GM12878 (cell line): ENCODE data around the gene POU2AF1. TPM values are rescaled to one million over a fixed set of nuclear protein-coding genes. Genes with fewer than 3 reads are reported as not detected.
A peak's percentile ranks its signal among the peaks of the same experiment; 100 is the strongest.

ENCODE experiments used
- ATAC-seq: fragments of 200-7000 bp; cut with Tn5 transposase; 3 replicates; pipeline ENCODE4 v1.9.1; 2020; ENCODE audit warnings: mild to moderate bottlenecking, moderate library complexity
- BruUV-seq: library from RNA; stranded (reverse); fragments of 400-500 nt; replicated peaks from 2 replicates; lab custom pipeline; 2021; lab: Mats Ljungman, UMichigan
- CTCF ChIA-PET: fragments of 300-600 bp; sonication (Branson Sonifier 250); formaldehyde crosslinking; extraction: SDS; loops from one replicate; lab custom pipeline; 2021; ENCODE audit warnings: inconsistent platforms; lab: Yijun Ruan, JAX
- POLR2A ChIA-PET: fragments of 350-600 bp; formaldehyde crosslinking; extraction: SDS; loops from one replicate; lab custom pipeline; 2021; ENCODE audit warnings: inconsistent platforms; lab: Charles Lee
- RAD21 ChIA-PET: fragments of 300-600 bp; sonication (Branson Sonifier 250); formaldehyde crosslinking; loops from one replicate; lab custom pipeline; 2023; ENCODE audit warnings: antibody characterized with exemption; ENCODE audit not compliant: unreplicated experiment; lab: Charles Lee
- SMC1A ChIA-PET: fragments of 300-600 bp; sonication (Branson Sonifier 250); formaldehyde crosslinking; loops from one replicate; lab custom pipeline; 2023; ENCODE audit not compliant: unreplicated experiment, uncharacterized antibody; lab: Charles Lee
- DNase-seq: peaks from one replicate; pipeline ENCODE4 v3.0.0-alpha.2; 2011; ENCODE audit warnings: low read depth, low spot score
- FAIRE-seq: peaks from 3 replicates; lab custom pipeline; 2011; peaks lifted over from hg19 to GRCh38; lab: Jason Lieb, UNC
- H2AFZ ChIP-seq: 2 replicates; pipeline ENCODE4 v1.6.0; 2011; ENCODE audit warnings: low read depth, low read length, control low read depth; ENCODE audit not compliant: control insufficient read depth
- H3K27ac ChIP-seq: 2 replicates; pipeline ENCODE4 v1.5.1; 2011; ENCODE audit warnings: control low read depth; ENCODE audit not compliant: control insufficient read depth, insufficient read depth
- H3K27me3 ChIP-seq, 2 experiments: replicated peaks in 1 of 2; 2 replicates each; pipeline versions ENCODE4 v1.6.0 to v1.6.1; 2011; ENCODE audit warnings: low read length in 1 of 2; ENCODE audit not compliant: control insufficient read depth in 2 of 2, insufficient read depth in 2 of 2
- H3K36me3 ChIP-seq, 2 experiments: 2 replicates each; pipeline ENCODE4 v1.5.1; 2011; ENCODE audit warnings: low read length in 1 of 2; ENCODE audit not compliant: control insufficient read depth in 2 of 2, insufficient read depth in 2 of 2
- H3K4me1 ChIP-seq: 2 replicates; pipeline ENCODE4 v1.6.1; 2011; ENCODE audit warnings: mild to moderate bottlenecking, low read length, moderate library complexity, mixed read lengths; ENCODE audit not compliant: control insufficient read depth, insufficient read depth
- H3K4me2 ChIP-seq: 2 replicates; pipeline ENCODE4 v1.6.0; 2011; ENCODE audit warnings: control low read depth; ENCODE audit not compliant: control insufficient read depth, insufficient read depth
- H3K4me3 ChIP-seq: fragments of 200-600 bp; sonication (generic); 2 replicates; pipeline ENCODE4 v1.5.1; 2016
- H3K79me2 ChIP-seq: 2 replicates; pipeline ENCODE4 v1.6.0; 2011; ENCODE audit warnings: low read length; ENCODE audit not compliant: control insufficient read depth, insufficient read depth
- H3K9ac ChIP-seq: 2 replicates; pipeline ENCODE4 v1.8.0; 2011; ENCODE audit warnings: low read length, control low read depth, mixed read lengths; ENCODE audit not compliant: control insufficient read depth, insufficient read depth
- H3K9me3 ChIP-seq: replicated peaks from 3 replicates; pipeline ENCODE4 v1.5.1; 2011; ENCODE audit warnings: mild to moderate bottlenecking, low read length; ENCODE audit not compliant: control insufficient read depth, insufficient read depth
- H4K20me1 ChIP-seq: 2 replicates; pipeline ENCODE4 v1.6.0; 2011; ENCODE audit not compliant: control insufficient read depth, insufficient read depth
- HCFC1 ChIP-seq: fragments of 150-350 bp; IDR thresholded peaks from 2 replicates; pipeline ENCODE4 v1.6.1; 2014; ENCODE audit warnings: low read length
- HDAC6 ChIP-seq: fragments of 200-600 bp; sonication (generic); IDR thresholded peaks from one replicate; pipeline ENCODE4 v1.8.0; 2017; ENCODE audit warnings: antibody characterized with exemption; ENCODE audit not compliant: unreplicated experiment
- MEF2B ChIP-seq: fragments of 450-650 bp; IDR thresholded peaks from 2 replicates; pipeline ENCODE4 v1.6.1; 2018; ENCODE audit warnings: mild to moderate bottlenecking, moderate library complexity; ENCODE audit not compliant: partially characterized antibody, poor library complexity, severe bottlenecking
- MTA3 ChIP-seq: IDR thresholded peaks from 2 replicates; pipeline ENCODE4 v1.6.1; 2012; ENCODE audit warnings: low read length, inconsistent platforms, borderline replicate concordance
- NR2C2 ChIP-seq: IDR thresholded peaks from 2 replicates; pipeline ENCODE4 v1.6.1; 2011; ENCODE audit warnings: borderline replicate concordance, low read depth; ENCODE audit not compliant: control insufficient read depth, insufficient read length
- NR2F1 ChIP-seq: fragments of 450-650 bp; conservative IDR thresholded peaks from 2 replicates; pipeline ENCODE4 v1.6.1; 2017; ENCODE audit warnings: mild to moderate bottlenecking
- POLR2A ChIP-seq: IDR thresholded peaks from 2 replicates; pipeline ENCODE4 v1.6.1; 2011; ENCODE audit warnings: low read depth, mild to moderate bottlenecking, low read length
- POLR2AphosphoS5 ChIP-seq: IDR thresholded peaks from 2 replicates; pipeline ENCODE4 v1.6.1; 2011; ENCODE audit warnings: mild to moderate bottlenecking, low read length, inconsistent platforms
- SMC3 ChIP-seq: IDR thresholded peaks from 2 replicates; pipeline ENCODE4 v1.6.1; 2011; ENCODE audit warnings: low read length, improper control_type of control experiment, borderline replicate concordance
- WGBS: methylation state at CpG from one replicate; pipeline ENCODE4 v1.1.6; 2016; ENCODE audit warnings: low lambda C conversion rate; ENCODE audit not compliant: insufficient replicate concordance, insufficient coverage; ENCODE audit errors: missing lambda C conversion rate; 5-methylcytosine and 5-hydroxymethylcytosine counted together
- in situ Hi-C: fragments of 300-500 bp; cut with MboI; formaldehyde crosslinking; loops from 9 replicates; pipeline ENCODE4 v1.14.3; 2018; ENCODE audit warnings: mixed read lengths
- intact Hi-C: fragments of 100-400 bp; cut with micrococcal nuclease; formaldehyde crosslinking; loops from one replicate; pipeline ENCODE4 v1.14.2; 2022; ENCODE audit not compliant: unreplicated experiment
- polyA plus RNA-seq, 11 experiments: library from polyadenylated mRNA; depleted of rRNA in 4 of 11; unstranded in 6 of 11; stranded (reverse) in 5 of 11; fragments of >200 nt; fragmentation: Nextera tagmentation in 4 of 11; fragmentation: Illumina TruSeq in 1 of 11; extraction: Ambion mirVana in 4 of 11; extraction: Trizol in 1 of 11; gene quantifications; 1 replicate in 1 of 11; 2 replicates in 10 of 11; pipeline versions ENCODE4 v1.2.1 to v1.2.3, GENCODE V29; 2011 to 2016; ENCODE audit warnings: inconsistent platforms in 2 of 11, missing spikeins in 2 of 11, low read depth in 1 of 11
- total RNA-seq, 4 experiments: library from RNA; depleted of rRNA in 3 of 4; stranded (reverse); fragments of >200 nt in 3 of 4; fragmentation: Illumina TruSeq in 1 of 4; extraction: Trizol in 1 of 4; gene quantifications; 2 replicates each; pipeline versions ENCODE4 v1.2.1 to v1.2.3, GENCODE V29; 2013 to 2021
- TF ChIP-seq, protein P1 (sequence below): IDR thresholded peaks from 2 replicates; pipeline ENCODE4 v1.6.1; 2012; ENCODE audit warnings: low read length, inconsistent platforms
- TF ChIP-seq, protein P2 (sequence below): fragments of 450-650 bp; IDR thresholded peaks from 2 replicates; pipeline ENCODE4 v1.6.1; 2014; ENCODE audit warnings: mild to moderate bottlenecking
- TF ChIP-seq, protein P3 (sequence below): fragments of 450-650 bp; conservative IDR thresholded peaks from 2 replicates; pipeline ENCODE4 v1.6.1; 2017; ENCODE audit warnings: mild to moderate bottlenecking, moderate library complexity

The POU2AF1 gene
- total and polyA plus RNA-seq, 10 of the 15 experiments (the other 5 are each of a cell fraction or from before 2014, with no cell fraction given) = 13.1 to 169 (median 75.5) TPM

DNA sequence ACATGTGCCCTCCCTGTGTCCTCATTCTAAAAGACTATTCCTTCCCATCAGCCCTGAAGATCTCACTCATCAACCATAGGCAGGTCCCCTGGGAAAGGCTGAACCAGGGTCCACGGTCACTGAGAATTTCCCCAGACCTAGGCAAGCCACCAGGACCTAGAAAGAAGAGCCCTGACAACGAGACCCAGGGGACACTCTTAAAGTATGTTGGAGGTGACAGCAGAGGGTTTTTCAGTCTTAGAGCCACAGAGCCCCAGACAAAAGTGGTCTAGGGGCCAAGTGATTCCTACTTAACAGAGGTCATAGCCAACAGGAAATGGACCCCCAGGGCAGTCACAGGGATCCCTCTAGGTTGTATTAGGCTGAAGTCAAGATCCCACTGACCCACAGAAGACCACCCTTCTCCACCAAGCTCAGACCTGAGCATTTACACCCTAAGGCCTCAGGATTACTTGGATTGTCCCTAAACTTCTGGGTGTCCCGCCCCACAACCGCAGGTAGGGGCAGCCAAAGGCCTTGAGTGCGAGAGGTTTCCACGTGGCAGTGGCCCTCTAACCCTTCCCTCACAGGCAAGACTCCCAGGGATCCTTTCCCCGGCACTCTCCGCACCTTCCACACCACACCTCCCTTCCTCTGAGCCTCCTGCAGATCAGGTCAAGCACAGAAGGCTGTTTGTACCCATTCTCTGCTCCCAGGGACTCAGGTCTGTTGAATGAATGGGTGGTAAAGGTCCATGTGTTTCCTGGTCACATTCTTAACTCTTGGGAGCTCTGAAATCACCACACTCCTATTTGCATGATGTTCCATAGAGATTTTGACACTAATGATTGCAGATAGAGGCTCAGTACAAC lies 12.3 kb downstream of the POU2AF1 start:
- no TSS peak for BruUV-seq
- Histone ChIP-seq H3K9me3 (no peaks in the 10 kb centered on the region), H2AFZ (no peak overlapping the region), H3K36me3 (peaks cover 13 to 58% of the 10 kb centered on the region in 2 experiments), H3K79me2 (peaks cover 96% of the 10 kb centered on the region), H3K27ac (peak overlapping the region; percentile 97), H3K9ac (peak overlapping the region; percentile 70), H3K4me1 (peaks cover 88% of the 10 kb centered on the region), H4K20me1 (no peaks in the 10 kb centered on the region), H3K27me3 (no peaks in the 10 kb centered on the region), H3K4me3 (peak overlapping the region; percentile 67; the same call in 1 of the 2 replicates), H3K4me2 (peak overlapping the region; percentile 92)
- ChIA-PET POLR2A (interaction anchor here (1.0 to 19.8 kb wide), 3 partner anchors 12 to 47 kb away, joined by 3 to 415 read pairs (median 63); partner anchors contain the start of gene POU2AF1), RAD21 (interaction anchor here (1.4 to 22.2 kb wide), 3 partner anchors 12 to 63 kb away, joined by 4 to 657 read pairs (median 40); partner anchors contain the start of gene POU2AF1), CTCF (interaction anchor here (0.8 to 13.1 kb wide), 3 partner anchors 52 to 62 kb away, joined by 3 to 213 read pairs (median 26); no protein-coding TSS in a partner anchor), SMC1A (interaction anchor here (1.5 to 32.6 kb wide), 3 partner anchors 11 to 51 kb away, joined by 3 to 972 read pairs (median 46); partner anchors contain the start of gene POU2AF1)
- 63% methylated on average over 8 of the region's 8 CpGs for WGBS
- DNase-seq (no peak), ATAC-seq (peak; percentile 9), FAIRE-seq (no peak)
- in situ Hi-C loops (loop anchor here (5.0 kb wide), 1 partner anchor 51 kb away; no protein-coding TSS in a partner anchor), intact Hi-C loops (no loop called here)
- TF ChIP-seq, protein P1, sequence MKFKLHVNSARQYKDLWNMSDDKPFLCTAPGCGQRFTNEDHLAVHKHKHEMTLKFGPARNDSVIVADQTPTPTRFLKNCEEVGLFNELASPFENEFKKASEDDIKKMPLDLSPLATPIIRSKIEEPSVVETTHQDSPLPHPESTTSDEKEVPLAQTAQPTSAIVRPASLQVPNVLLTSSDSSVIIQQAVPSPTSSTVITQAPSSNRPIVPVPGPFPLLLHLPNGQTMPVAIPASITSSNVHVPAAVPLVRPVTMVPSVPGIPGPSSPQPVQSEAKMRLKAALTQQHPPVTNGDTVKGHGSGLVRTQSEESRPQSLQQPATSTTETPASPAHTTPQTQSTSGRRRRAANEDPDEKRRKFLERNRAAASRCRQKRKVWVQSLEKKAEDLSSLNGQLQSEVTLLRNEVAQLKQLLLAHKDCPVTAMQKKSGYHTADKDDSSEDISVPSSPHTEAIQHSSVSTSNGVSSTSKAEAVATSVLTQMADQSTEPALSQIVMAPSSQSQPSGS = no peak
- TF ChIP-seq MTA3 (peak; percentile 39; the same call in 1 of the 2 replicates), HCFC1 (no peak), MEF2B (peak; percentile 84), SMC3 (no peak), NR2C2 (no peak), HDAC6 (peak; percentile 11), POLR2AphosphoS5 (peak; percentile 59), POLR2A (peak; percentile 49; the same call in 1 of the 2 replicates), NR2F1 (0 out of 2 replicates have a peak, but pooled peaks have one; percentile 9)
- TF ChIP-seq, protein P2, sequence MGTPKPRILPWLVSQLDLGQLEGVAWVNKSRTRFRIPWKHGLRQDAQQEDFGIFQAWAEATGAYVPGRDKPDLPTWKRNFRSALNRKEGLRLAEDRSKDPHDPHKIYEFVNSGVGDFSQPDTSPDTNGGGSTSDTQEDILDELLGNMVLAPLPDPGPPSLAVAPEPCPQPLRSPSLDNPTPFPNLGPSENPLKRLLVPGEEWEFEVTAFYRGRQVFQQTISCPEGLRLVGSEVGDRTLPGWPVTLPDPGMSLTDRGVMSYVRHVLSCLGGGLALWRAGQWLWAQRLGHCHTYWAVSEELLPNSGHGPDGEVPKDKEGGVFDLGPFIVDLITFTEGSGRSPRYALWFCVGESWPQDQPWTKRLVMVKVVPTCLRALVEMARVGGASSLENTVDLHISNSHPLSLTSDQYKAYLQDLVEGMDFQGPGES = no peak
- TF ChIP-seq, protein P3, sequence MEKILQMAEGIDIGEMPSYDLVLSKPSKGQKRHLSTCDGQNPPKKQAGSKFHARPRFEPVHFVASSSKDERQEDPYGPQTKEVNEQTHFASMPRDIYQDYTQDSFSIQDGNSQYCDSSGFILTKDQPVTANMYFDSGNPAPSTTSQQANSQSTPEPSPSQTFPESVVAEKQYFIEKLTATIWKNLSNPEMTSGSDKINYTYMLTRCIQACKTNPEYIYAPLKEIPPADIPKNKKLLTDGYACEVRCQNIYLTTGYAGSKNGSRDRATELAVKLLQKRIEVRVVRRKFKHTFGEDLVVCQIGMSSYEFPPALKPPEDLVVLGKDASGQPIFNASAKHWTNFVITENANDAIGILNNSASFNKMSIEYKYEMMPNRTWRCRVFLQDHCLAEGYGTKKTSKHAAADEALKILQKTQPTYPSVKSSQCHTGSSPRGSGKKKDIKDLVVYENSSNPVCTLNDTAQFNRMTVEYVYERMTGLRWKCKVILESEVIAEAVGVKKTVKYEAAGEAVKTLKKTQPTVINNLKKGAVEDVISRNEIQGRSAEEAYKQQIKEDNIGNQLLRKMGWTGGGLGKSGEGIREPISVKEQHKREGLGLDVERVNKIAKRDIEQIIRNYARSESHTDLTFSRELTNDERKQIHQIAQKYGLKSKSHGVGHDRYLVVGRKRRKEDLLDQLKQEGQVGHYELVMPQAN = no peak
